Measurements from ENCODE around the gene COL4A4.

DNA sequence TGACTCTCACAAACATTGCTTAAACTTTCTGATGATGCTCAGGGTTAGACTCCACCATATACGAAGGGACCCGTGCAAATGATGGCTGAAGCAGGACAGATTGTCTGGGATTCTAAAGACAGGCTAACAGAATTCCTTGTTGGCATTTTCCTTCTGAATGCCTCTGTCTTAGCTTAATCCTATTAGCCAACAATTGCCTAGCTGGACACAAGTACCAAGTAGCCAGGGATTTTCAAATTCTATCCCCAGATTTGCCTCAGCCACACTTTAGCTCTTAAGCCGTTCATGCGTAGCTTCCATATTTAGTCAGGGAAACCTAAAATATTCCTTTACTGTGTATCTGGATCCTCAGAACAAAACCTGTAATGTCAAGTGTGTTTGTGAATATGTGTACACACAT, 40.4 kb upstream of the COL4A4 start:
- no peak for TF ChIP-seq CTCF (IDR thresholded peaks at IDR 0.05)
- no peak for TF ChIP-seq POLR2A (IDR thresholded peaks at IDR 0.05; ENCODE audit: low read depth)

All from esophagus muscularis mucosa (tissue), 3 donors.